GM13977 (cell line): Measurements from ENCODE around the gene SNRPF.

ENCODE experiments used
- DNase-seq: peaks from one replicate; pipeline ENCODE4 v3.0.0; 2012; ENCODE audit warnings: low spot score
- CTCF ChIP-seq: IDR thresholded peaks from 2 replicates; pipeline ENCODE4 v1.5.1; 2012; ENCODE audit warnings: mild to moderate bottlenecking, control low read depth; ENCODE audit not compliant: insufficient read depth; ENCODE audit errors: extremely low read depth, missing control alignments
- in situ Hi-C: fragments of 300-500 bp; cut with MboI; formaldehyde crosslinking; loops from one replicate; pipeline ENCODE4 v1.12.0; 2022; ENCODE audit warnings: low sequenced_read_pairs, low pct_unique_long_range_greater_than_20kb, mixed read lengths, inconsistent platforms; ENCODE audit not compliant: unreplicated experiment

SNRPF gene

GRCh38 chr12:95859344-95859816, 628 bp downstream of the SNRPF start:
- in situ Hi-C loops, result no loop called here
- TF ChIP-seq CTCF, result no peak
- DNase-seq, result no peak

GRCh38 chr12:95859947-95860850, 1.4 kb downstream of the SNRPF start:
- no peak for TF ChIP-seq CTCF
- no peak for DNase-seq

DNA sequence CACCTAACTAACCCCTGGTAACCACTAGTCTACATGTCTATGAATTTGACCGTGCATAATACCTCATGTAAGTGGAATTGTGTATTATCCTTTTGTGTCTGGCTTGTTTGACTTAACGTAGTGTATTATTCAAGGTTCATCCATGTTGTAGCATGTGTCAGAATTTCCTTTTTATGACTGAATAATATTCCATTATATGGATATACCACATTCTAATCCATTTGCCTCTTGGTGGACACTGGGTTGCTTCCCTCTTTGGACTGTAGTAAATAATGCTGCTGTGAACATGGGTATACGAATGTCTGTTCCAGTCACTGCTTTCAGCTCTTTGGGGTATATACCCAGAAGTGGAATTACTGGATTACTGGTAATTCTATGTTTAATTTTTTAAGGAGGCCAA, 3.3 kb downstream of the SNRPF start:
- in situ Hi-C loops, result no loop called here

More at GRCh38 chr12:95859947-95860850, 1.4 kb downstream of the SNRPF start:
- in situ Hi-C loops, result no loop called here

GRCh38 chr12:95863337-95863736, 4.6 kb downstream of the SNRPF start:
- DNase-seq, result no peak
- no peak for TF ChIP-seq CTCF
- in situ Hi-C loops, result no loop called here

More for the DNA sequence above, 3.3 kb downstream of the SNRPF start:
- no peak for DNase-seq
- no peak for TF ChIP-seq CTCF

- DNase-seq, result no peak
- TF ChIP-seq CTCF, result no peak
- in situ Hi-C loops, result no loop called here
Observed at GRCh38 chr12:95870897-95871296, 12.1 kb downstream of the SNRPF start.

DNA sequence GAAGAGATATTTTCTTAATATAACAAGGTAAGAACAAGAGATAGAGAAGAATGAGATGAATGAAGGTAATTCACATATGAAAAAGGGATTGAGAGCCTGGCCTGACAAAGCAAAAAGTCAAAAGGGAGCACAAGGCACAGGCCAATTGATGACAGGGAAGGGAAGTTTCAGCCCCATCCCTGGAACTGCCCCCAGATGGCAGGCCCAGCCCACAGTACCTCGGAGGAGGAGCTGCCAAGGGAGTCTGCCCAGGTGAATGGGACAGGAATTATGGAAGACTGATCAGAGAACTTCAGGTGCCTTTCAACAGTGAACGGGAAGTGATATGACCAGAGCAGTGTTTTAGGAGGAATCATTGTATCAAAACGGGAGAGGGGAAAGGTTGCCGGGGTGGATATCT, 15.7 kb downstream of the SNRPF start:
- TF ChIP-seq CTCF, result no peak

More for the DNA sequence above, 15.7 kb downstream of the SNRPF start:
- in situ Hi-C loops, result no loop called here
- no peak for DNase-seq
